Measurements from ENCODE around the gene MCF2. TPM values are rescaled to one million over a fixed set of nuclear protein-coding genes. Genes with fewer than 3 reads are reported as not detected.

Gene MCF2
- total and polyA plus RNA-seq, 2 of the 8 experiments (the other 6 are each of a cell fraction or from before 2014, with no cell fraction given): 0.30 to 0.71 TPM

GRCh38 chrX:139533444-139533843, 174.5 kb downstream of the MCF2 start:
- H3K4me3 ChIP-seq (ENCODE audit: extremely low read depth in 1 of 4, insufficient read depth in 2 of 4, low read depth in 3 of 4, low read length in 4 of 4): no peak overlapping the region
- TF ChIP-seq CREB1 (IDR thresholded peaks at IDR 0.05): no peak
- no peak overlapping the region for H3K14ac ChIP-seq (ENCODE audit: insufficient read length)
- no peak overlapping the region for H3K4ac ChIP-seq (replicated peaks; ENCODE audit: insufficient read length, low read depth, low read length)
- no peak overlapping the region for H2AFZ ChIP-seq (ENCODE audit: low read length)
- H3K36me3 ChIP-seq (ENCODE audit: control insufficient read depth in 2 of 4, insufficient read depth in 4 of 4, low read length in 3 of 4): no peaks in the 10 kb centered on the region
- DNase-seq (ENCODE audit: low read depth in 1 of 2, low spot score in 2 of 2) (no peak), FAIRE-seq (no peak)
- CTCF ChIA-PET (ENCODE audit: partially characterized antibody): interaction anchor here (1.5 kb wide), 1 partner anchor 22 kb away, joined by 4 read pairs; no protein-coding TSS in a partner anchor
- no peaks in the 10 kb centered on the region for H3K9me3 ChIP-seq (ENCODE audit: insufficient read depth in 2 of 2, low read depth in 1 of 2, low read length in 1 of 2)
- H3K18ac ChIP-seq (ENCODE audit: extremely low read depth, low read length): no peak overlapping the region
- H2BK12ac ChIP-seq (ENCODE audit: low read depth, low read length): no peak overlapping the region
- POLR2A ChIA-PET (ENCODE audit: partially characterized antibody): no interaction called here
- H2BK5ac ChIP-seq (ENCODE audit: low read depth, low read length): no peak overlapping the region
- H3K56ac ChIP-seq (replicated peaks; ENCODE audit: insufficient read length, low read depth, low read length): no peak overlapping the region
- H4K91ac ChIP-seq (replicated peaks; ENCODE audit: insufficient read length, low read length): no peak overlapping the region
- H3K23me2 ChIP-seq (ENCODE audit: low read depth, low read length): no peaks in the 10 kb centered on the region
- no peaks in the 10 kb centered on the region for H3K27me3 ChIP-seq (replicated peaks in 1 of 4; ENCODE audit: control insufficient read depth in 3 of 4, extremely low read depth in 1 of 4, insufficient read depth in 3 of 4, low read length in 3 of 4)
- no peak overlapping the region for H2BK15ac ChIP-seq (ENCODE audit: low read length)
- H3K27ac ChIP-seq (ENCODE audit: low read depth, low read length): no peak overlapping the region
- no peak overlapping the region for H4K5ac ChIP-seq (ENCODE audit: insufficient read length, low read depth, low read length)
- H2BK20ac ChIP-seq (ENCODE audit: low read length): no peak overlapping the region
- H3K4me2 ChIP-seq (ENCODE audit: insufficient read depth in 1 of 2, low read depth in 2 of 2, low read length in 2 of 2): no peak overlapping the region
- H2AK5ac ChIP-seq (ENCODE audit: low read depth, low read length): no peak overlapping the region
- H3K4me1 ChIP-seq (replicated peaks in 1 of 4; ENCODE audit: control insufficient read depth in 3 of 4, insufficient read depth in 4 of 4, low read length in 3 of 4): no peaks in the 10 kb centered on the region
- H4K8ac ChIP-seq (ENCODE audit: extremely low read depth, insufficient read depth, low read length): no peak overlapping the region
- no peaks in the 10 kb centered on the region for H3K79me1 ChIP-seq (ENCODE audit: low read depth, low read length)
- no peak overlapping the region for H3K9ac ChIP-seq (replicated peaks in 1 of 4; ENCODE audit: extremely low read depth in 1 of 4, low read depth in 3 of 4, low read length in 3 of 4)
- H2BK120ac ChIP-seq (replicated peaks; ENCODE audit: low read depth, low read length): no peak overlapping the region
- 83% methylated on average over 4 of the region's 4 CpGs; no CpG with 5 or more reads in 1 of the 2 experiments for WGBS, 2 experiments (ENCODE audit: extremely low coverage in 1 of 2, insufficient coverage in 1 of 2, insufficient read length in 1 of 2, insufficient replicate concordance in 2 of 2, low coverage in 1 of 2, low lambda C conversion rate in 2 of 2, missing lambda C conversion rate in 1 of 2)
- no peaks in the 10 kb centered on the region for H4K20me1 ChIP-seq (replicated peaks in 1 of 2; ENCODE audit: control insufficient read depth in 1 of 2, insufficient read depth in 2 of 2, low read length in 2 of 2)
- H3K23ac ChIP-seq (ENCODE audit: insufficient read length): no peak overlapping the region
- no peaks in the 10 kb centered on the region for H3K79me2 ChIP-seq (ENCODE audit: control insufficient read depth in 1 of 2, insufficient read depth in 2 of 2, low read length in 2 of 2)
